Activated CD4-positive, alpha-beta T cell treated with anti-CD3 and anti-CD28 coated beads, Interleukin-2, amount 50 U/mL, for 1 hour (primary cell): ENCODE measurements around the gene NAALADL1.

Experiments used
- DNase-seq: peaks from one replicate; pipeline ENCODE4 v3.0.0-alpha.2; 2020

Gene NAALADL1

GRCh38 chr11:65083134-65083833 is 24.9 kb upstream of the NAALADL1 start:
- DNase-seq: no peak

DNA sequence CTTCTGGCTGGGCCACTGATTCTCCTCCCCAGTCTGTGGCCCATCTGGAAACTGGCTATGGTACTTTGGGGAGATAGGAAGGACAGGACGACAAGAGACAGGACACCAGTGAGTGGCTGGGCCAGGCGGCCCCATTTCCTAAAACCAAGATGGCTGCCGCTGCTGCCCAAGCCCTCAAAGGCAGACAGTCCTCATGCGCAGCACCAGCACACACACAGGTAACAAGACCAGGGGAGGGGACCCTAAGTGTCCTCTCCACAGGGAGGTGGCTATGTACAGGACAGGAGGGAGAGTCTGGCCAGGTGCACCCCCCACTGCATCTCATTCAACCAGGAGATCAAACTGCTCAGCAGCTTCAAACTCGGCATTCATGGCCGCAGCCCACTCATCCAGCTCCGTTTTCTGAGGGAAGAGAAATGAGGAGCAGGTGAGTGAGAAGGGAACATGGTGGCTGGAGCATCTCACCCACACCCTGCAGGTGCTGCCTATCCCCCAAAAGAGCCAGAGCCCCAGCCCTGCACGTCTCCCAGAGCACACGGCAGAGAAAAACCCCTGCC is 20.5 kb upstream of the NAALADL1 start:
- no peak for DNase-seq

GRCh38 chr11:65078151-65078550 is 19.8 kb upstream of the NAALADL1 start:
- DNase-seq: peak; percentile 78

DNA sequence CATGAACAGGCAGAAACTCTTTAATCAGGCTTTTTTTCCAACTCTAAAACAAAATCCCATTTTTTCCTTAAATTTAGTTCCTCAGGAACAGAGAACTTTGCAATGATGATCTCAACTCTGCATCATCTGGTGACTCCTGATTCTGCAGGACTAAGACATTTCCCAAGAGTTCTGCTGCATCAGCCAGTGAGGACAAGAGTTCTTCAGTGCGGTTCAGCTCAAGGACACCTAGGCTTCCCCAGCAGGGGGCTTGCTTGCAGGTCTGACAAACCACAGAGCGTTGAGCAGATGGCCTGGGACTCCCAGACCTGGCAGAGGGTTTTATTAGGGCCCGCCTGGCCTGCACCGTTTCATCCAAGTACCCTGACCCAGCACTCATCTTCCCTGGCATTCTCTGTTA is 19.1 kb upstream of the NAALADL1 start:
- no peak for DNase-seq

GRCh38 chr11:65072631-65072966 is 14.2 kb upstream of the NAALADL1 start:
- DNase-seq: no peak

DNA sequence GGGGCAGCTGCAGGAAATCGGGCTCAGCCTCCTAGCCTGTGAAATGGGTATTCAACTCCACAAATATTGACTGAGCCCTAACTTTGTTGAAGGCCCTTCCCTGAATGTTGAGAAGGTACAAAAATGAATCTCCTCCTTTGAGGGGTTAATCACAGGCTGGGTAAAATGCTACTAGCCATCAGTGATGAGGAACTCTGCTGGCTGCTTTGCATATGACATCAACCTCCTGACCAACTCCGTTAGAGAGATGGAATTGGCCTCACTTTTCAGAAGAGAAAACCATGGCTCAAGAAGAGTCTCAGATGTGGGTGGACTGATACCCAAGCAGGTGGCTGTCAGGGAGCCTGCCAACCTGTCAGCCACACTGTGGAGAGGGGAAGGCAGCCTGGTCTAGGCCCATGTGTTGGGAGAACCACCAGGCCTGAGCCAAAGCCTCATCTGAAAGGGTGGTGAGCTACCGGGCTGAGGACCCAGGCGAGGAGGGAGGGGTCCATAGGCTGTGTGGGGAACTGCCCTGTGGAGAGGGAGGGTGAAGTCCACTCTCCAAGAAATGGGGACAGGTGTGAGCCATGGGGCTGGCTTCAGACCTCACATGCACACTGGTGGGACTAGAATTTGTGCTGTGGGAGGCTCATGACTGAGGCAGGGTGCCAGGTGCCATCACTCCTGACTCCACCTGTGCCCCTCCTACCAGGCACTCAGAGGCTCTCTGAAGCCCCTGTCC is 13.7 kb upstream of the NAALADL1 start:
- DNase-seq: no peak

DNA sequence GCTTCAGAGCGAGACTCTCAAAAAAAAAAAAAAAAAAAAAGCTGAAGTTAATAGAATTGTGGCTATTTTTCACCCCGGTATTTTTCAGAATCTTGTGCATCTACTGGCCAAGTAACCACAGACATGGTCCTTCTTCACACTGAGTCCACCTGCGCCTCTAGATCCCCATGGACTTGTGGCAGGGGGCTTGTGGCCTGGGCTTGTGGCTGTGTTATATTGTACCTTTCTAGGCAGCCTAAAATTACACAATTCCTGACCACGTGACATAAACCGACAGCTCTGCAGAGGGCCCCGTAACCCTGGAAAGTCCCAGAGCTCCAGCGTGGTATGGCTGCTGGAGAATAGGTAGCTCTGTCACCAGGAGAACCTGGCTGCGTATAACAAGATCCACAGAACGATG is 10.9 kb upstream of the NAALADL1 start:
- no peak for DNase-seq

DNA sequence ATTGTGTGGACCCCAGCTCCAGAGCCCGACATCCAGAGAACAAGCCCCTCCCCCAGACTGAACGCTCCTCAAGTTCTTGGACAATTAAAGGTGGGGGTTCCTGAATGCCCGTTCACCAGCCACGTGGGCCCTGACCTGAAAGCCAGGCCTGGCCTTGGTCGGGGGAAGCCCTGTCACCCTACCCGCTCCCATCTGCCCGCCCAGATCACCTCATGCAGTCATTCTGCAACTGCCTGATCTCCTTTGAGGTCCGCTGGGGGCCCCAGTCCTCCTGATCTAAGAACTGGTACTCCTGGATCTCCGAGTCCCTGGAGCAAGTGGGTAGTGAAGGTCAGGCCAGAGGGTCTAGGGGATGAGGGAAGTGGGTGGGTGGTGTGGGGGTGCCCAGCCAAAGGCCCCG is 9.1 kb upstream of the NAALADL1 start:
- no peak for DNase-seq

DNA sequence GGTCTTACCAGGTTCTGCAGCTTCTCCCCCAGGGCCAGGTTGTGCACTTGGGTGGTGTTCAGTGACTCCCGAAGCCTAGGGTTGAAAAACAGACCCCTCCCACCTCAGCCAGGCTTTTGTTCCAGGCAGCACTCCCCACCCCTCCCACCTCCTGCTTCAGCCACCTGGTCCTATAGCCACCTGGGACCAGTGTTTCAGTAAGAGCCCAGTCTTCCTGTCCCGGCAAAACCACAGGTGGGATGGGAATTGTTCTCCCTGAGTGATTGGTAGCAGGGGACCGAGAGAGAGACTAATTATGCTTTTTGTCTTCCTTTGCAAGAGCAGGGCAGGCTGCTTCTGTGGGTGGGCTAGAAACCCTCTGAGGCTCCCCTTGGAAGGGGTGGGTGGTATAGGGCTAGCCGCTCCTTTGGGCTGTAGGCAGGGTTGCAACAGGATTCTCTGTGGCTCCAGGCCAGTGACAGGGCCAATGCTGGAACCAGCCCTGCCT is 8.5 kb upstream of the NAALADL1 start:
- no peak for DNase-seq

GRCh38 chr11:65066315-65066714 is 8.0 kb upstream of the NAALADL1 start:
- DNase-seq: no peak

DNA sequence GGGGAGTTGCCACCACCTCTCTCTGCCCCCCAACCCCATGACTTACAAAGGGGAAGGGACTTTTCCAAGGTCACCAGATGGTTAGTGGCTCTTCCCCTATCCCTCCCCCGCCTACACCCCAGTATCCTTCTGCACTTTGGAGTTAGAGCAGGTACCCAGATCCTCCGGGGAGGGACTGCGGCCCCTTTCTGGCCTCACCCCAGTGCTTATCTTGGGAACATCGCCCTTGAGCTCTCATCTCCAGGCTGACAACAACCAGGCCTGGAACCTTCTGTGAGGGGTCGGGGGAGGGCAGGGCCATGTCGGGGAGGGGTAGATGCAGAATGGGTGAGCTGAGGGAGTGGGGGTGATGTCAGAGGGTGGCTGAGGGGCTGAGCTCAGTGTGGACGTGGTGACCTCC is 7.5 kb upstream of the NAALADL1 start:
- DNase-seq: no peak

DNA sequence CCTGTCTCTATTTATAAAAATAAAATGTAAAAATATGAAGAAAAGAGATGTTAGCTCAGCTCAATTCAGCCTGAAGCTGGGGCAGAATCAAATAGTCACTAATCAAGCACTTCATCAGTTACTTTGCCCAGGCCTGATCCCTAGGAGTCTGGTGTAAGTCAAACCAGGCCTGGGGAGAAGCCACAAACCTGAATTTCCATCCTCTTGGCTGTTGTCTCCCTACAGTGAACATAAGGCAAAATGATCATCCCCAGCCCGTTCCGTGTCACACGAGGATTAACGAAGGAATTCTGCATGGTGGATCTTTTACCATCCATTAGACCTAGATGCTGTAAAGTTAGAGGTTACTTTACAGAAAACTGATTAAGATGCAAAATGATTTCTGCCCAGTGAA is 6.5 kb upstream of the NAALADL1 start:
- DNase-seq: no peak

GRCh38 chr11:65063532-65063931 is 5.2 kb upstream of the NAALADL1 start:
- DNase-seq: no peak

- DNase-seq: no peak
These were observed 2.6 kb upstream of the NAALADL1 start for GRCh38 chr11:65060913-65061408.

- no peak for DNase-seq
These were observed 1.8 kb upstream of the NAALADL1 start for GRCh38 chr11:65059959-65060824.

DNA sequence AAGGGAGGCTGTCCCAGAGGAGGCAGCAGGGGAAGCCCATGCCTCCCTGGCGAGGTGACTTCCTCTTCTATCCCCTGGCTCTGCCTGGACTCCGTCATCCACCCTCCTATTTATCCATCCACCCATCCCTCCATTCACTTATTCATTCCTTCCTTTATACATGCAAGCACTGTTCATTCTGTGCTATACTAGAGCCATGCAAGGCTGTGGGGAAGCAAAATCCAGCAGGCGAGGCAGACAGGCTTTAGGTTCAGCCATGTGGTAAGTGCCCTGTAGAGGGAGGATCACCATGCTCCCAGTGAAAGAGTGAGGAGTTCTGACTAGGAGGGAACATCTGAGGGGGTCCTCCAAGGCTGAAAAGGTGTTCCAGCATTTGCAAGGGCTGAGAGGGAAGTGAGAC is 1.2 kb upstream of the NAALADL1 start:
- DNase-seq: no peak

- DNase-seq: no peak
These were observed 341 bp downstream of the NAALADL1 start for GRCh38 chr11:65058012-65058411.

GRCh38 chr11:65057526-65057925 is 827 bp downstream of the NAALADL1 start:
- no peak for DNase-seq

DNA sequence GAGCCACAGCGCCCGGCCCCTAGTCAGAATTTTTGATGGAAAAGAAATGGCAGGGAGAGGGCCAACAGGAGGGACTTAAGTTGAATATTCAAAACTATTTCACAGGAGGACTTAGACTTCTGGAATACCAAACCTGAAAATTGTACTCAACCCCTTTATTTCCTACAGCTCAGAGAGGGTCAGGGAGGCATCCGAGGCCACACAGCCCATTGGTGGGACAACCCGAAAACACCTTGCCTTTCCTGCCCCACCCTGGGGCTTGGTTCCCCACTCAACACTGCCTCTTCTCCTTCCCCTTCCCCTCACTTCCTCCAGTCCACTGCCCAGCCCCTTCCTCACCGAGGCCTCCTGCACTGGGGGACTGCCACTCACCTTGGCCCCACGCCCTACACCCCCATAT is 1.4 kb downstream of the NAALADL1 start:
- no peak for DNase-seq

DNA sequence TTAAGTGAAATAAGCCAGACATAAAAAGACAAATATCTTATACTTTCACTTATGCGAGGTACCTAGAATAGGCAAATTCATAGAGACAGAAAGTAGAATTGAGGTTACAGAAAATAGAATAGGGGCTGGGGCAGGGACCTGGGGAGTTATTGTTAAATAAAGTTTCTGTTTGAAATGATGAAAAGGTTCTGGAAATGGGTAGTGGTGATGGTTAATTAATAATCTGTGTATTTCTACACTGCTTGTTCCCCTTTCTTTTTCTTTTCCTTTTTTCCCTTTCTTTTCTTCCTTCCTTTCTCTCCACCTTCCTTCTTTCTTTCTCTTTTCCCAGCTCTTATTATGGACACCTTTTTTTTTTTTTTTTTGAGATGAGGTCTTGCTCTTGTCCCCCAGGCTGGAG is 2.8 kb downstream of the NAALADL1 start:
- no peak for DNase-seq

DNA sequence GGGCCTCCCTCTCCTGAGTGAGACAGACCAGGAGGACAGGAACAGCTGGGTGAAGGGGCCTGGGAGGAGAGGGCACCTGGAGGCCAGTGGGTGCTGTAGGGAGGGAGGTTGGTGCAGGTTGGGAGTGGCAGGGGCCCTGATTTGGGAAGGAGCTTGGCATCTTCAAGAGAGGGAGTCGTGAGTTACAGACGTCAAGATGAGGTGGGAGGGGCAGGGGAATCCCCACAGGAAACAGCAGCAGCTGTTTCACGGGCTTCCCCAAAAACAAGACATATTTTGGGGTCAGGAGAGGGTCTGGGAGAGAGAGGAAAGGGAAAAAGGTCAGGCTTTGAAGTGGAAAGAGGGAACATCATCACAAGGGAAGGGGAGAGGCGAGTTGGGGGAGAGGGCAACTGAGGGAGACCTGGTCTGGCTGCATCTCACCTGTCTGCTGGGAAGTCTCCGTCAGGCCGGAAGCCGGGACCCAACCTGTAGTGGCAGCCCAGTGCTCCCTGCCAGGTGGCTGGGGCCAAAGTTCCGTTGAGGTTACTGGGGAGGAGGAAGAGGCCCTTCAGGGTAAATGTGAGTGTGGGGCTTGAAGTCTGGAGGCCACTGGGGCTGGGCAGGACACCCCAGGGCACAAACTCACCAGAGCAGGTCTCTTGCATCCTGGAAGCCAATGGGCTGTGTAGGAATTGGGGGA is 4.4 kb downstream of the NAALADL1 start:
- DNase-seq: peak; percentile 4

GRCh38 chr11:65051398-65051858 is 6.9 kb downstream of the NAALADL1 start:
- no peak for DNase-seq
